HG03342 (cell line): ENCODE results near the gene EMILIN1.
"Not testable (repeated sequence)": the region's sequence is repeated elsewhere in the genome, so short reads cannot be mapped to it uniquely, and the experiment has no call there.

ENCODE experiments used
- ATAC-seq: cut with Tn5 transposase; IDR thresholded peaks from one replicate; pipeline ENCODE4 v1.9.1; 2021; ENCODE audit warnings: mild to moderate bottlenecking, moderate library complexity; ENCODE audit not compliant: unreplicated experiment

EMILIN1 gene

DNA sequence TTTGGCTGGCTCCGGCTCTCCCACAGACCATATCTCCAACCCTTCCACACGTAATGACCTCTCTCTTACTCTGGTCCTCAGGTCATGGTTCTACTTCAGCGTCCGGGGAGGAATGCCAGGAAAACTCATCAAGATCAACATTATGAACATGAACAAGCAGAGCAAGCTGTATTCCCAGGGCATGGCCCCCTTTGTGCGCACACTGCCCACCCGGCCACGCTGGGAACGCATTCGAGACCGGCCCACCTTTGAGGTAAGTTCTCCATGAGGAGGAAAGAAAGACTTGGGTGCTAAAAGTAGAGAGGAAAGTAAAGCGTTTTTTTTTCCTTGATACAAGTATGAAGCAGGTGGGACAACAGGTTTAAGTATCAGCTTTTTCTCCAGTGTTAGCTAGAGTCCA is 25.1 kb upstream of the EMILIN1 start:
- ATAC-seq, result no peak

GRCh38 chr2:27053776-27054175 is 24.6 kb upstream of the EMILIN1 start:
- no peak for ATAC-seq

GRCh38 chr2:27054721-27055120 is 23.7 kb upstream of the EMILIN1 start:
- ATAC-seq, result no peak

DNA sequence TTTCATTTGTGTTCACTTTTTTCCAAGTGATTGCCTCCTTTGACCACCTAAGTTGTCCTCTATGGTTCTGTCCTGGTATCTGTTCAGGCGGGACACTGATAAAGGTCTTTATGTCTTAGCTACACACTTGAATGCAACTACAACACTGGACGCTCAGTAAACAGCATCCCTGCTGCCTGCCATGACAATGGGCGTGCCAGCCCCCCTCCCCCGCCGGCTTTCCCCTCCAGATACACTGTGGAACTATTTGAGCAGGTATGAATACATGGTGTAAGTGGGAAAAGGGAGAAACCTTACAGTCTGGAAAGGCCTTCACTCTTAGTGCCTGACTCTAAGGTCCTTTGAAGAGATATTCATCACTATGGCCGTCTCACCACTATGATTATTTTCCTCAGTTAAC is 21.2 kb upstream of the EMILIN1 start:
- no peak for ATAC-seq

GRCh38 chr2:27058210-27058609 is 20.2 kb upstream of the EMILIN1 start:
- no peak for ATAC-seq

DNA sequence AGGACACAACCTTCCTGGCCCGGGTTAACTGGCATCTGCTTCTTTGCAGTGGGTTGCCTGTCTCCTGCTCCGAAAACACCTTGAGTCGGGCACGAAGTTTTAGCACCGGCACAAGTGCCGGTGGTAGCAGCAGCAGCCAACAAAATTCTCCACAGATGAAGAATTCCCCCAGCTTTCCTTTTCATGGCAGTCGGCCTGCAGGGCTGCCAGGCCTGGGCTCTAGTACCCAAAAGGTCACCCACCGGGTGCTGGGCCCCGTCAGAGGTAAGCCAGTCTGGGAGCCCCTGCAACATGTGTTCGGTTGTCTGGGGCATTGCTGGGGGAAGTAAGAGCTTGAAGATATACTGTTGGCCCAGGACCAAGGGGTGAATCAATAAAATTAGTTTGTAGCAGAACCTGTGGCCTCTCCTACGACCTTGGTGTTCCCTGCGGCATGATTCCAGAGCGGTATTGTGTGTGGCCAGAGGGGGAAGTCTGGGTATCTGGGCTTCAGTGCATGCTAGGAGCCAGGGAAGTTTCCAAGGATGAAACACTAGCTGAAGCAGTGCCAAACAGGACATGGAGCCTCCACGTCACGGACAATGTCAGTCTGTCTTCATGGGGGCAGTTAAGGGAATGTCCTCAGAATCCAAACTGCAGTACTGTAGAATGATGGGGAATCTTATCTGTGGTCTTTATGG is 19.1 kb upstream of the EMILIN1 start:
- no peak for ATAC-seq

GRCh38 chr2:27060323-27060722 is 18.1 kb upstream of the EMILIN1 start:
- no peak for ATAC-seq

- ATAC-seq, result no peak
Measured at GRCh38 chr2:27065128-27065527, 13.3 kb upstream of the EMILIN1 start.

DNA sequence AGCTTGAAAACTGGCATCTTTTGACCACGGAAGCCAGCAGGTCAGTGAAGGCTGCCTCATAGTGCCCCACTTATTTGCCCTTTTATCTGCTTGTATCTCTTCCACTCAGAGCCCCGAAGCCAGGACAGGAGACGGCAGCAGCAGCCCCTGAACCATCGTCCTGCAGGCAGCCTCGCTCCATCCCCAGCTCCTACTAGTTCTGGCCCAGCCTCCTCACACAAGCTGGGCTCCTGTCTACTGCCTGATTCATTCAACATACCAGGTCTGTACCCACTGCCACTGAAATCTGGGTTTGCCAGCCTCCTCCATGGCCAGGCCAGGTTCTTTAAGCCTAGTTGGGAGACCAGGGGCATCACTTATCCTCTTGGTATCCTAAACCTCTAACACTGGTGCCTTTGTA is 11.0 kb upstream of the EMILIN1 start:
- no peak for ATAC-seq

GRCh38 chr2:27069436-27069835 is 9.0 kb upstream of the EMILIN1 start:
- no peak for ATAC-seq

DNA sequence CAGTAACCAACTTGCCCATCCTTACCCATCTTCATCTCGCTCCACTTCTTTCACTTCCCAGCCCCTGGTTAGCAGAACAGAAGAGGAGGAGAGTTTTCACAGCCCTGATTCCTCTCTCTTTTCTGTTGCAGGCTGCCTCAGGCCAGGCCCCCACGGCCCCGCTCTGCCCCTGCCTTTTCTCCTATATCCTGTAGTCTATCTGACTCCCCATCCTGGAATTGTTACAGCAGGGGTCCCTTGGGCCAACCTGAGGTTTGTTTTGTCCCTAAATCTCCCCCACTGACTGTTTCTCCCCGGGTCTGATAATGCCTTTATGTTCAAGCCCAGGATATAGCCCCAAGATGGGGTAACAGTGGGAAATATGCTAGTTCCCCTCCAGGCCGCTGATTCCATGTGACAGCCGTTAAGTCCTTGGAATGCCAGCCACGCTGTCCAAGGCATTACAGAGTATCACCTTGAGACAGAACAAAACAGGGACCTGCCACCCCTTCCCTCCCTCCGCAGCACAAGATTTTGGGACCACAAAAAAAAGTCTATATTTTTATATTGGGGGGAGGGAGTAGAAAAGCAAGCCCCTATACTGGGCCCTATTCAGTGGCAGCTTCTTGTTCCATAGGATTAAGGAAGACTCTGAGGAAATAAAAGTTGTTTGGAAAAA is 8.3 kb upstream of the EMILIN1 start:
- no peak for ATAC-seq

DNA sequence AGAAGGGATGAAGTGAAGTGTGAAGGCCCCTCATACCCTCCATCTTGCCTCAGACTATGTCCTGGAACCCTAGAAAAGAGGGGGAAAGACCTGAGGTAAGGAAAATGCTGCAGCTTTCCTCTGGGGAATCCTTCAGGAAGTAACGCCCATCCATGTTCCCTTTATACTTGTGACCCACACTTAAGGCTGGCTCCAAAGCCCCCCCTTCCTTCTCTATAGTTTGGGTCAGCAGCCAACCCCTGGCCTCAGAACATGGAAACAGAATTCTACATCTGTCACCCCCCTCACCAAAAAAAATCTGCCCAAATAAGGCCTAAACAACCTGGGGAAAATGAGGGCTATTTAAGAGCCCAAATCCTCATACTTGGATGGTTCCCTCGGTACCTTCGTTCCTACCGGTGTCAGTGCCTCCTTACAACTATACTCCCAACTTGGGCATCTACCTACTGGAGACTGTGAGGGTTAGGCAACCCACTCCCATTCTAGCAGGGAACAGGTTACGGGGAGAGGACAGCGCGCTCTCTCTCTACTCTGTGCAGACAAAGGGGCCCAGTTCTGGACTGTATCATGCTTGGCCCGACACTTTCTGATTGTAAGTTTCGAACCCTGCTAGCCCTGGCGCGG is 7.7 kb upstream of the EMILIN1 start:
- ATAC-seq, result no peak

GRCh38 chr2:27071277-27071989 is 7.0 kb upstream of the EMILIN1 start, which contains the start of gene OST4:
Gene OST4, minus strand, starts transcription at chr2:27071654.
- ATAC-seq, result peak; percentile 84

- no peak for ATAC-seq
Measured at GRCh38 chr2:27071990-27072830, 6.2 kb upstream of the EMILIN1 start.

GRCh38 chr2:27072920-27073319 is 5.5 kb upstream of the EMILIN1 start:
- no peak for ATAC-seq

DNA sequence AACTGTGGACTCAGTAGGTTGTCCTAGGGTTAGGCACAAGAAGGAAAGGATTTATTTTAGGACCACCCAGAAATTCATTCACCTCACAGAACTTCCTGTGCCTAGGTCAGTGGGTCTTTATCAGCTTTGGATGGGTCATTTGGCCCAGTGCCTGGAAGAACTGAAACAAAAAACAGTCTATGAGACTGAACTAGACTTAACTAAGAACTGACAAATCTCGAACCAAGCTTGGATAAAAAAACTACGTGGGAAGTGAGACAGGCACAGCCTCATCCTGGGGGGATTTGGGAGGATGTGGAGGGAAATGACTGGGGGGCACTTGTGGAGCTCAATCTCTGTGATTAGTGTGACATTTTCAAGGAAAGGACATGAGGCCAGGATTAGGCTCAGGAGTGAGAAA is 4.6 kb upstream of the EMILIN1 start:
- ATAC-seq, result no peak

DNA sequence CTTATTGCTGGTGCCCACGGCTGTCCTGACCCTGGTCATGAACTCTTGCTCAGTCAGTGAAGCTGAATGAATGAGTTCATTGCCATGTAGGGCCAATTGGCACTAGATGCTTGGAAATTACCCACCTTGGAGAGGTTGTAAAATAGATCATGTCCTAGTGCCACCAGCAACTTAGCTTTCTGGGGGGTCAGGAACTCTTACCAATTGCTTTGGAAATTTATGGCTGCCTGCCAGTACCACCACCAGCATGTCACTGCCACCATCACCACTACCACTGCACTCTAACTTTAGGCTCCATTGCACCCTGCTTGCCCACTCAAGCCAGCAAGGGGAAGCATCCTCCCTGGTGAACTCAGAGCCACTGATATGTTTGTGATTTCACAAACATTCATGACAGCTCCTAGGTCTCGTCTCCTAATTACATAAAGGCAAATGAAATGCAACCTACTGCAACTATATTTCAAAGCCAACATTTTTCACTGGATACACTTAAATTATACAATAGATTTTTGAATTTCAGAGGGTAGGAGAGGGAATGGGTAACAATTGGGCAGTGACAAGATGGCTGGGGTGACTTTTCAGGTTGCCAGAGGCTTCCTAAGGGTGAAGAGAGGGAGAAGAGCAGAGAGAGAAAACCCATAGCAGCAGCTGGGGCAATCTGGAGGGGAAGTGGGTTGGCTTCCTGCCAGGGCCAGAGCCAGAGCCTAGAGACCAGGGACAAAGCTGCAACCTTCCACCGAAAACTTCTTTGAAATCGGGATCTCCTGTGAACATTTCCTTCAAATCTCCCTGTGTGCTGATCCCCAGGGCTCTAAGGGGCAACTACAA is 3.5 kb upstream of the EMILIN1 start:
- ATAC-seq, result no peak

- ATAC-seq, result not testable (repeated sequence)
Measured at GRCh38 chr2:27075566-27075871, 2.9 kb upstream of the EMILIN1 start.

DNA sequence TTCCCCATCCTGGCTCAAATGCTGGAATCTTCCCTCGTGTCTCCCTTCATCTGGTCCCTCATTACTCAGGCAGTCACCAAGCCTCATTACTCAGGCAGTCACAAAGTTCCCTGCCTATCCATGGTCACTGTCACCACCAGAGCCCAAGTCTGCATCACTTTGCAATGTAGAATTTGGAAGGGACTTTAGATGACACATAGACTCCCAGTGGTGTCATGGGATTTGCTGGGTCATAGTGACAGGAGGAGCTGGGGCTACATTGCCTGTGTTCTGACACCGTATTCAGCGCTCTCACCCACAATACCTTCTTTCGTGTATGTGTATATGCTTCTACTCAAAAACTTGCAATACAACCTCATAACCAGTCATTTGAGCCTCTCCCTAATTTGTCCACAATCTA is 2.1 kb upstream of the EMILIN1 start:
- no peak for ATAC-seq

DNA sequence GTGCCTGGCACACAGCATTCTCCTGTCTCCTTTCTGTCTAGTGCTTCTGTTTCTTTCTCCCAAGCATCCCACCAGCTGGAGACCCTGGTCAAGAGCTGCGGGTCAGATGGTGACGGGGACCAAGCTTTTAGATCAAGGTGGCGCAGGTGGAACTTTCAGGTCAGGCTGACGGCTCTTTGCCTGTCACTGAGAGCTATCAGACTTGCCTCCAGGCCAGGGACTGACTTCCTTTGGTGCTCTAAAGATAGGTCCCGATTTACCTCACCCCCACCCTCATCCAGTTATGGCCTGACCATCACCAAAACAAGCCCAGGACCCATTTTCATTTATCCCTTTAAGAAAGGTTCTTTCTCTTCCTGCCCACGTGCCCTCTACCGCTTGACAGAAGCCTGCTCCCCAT is 1.2 kb upstream of the EMILIN1 start:
- ATAC-seq, result no peak
